Measurements from ENCODE around the gene ZNF804B. TPM values are rescaled to one million over a fixed set of nuclear protein-coding genes. Genes with fewer than 3 reads are reported as not detected.

ZNF804B gene
- total RNA-seq, 2 donors from 2014 or later: 0.13 to 0.49 TPM

DNA sequence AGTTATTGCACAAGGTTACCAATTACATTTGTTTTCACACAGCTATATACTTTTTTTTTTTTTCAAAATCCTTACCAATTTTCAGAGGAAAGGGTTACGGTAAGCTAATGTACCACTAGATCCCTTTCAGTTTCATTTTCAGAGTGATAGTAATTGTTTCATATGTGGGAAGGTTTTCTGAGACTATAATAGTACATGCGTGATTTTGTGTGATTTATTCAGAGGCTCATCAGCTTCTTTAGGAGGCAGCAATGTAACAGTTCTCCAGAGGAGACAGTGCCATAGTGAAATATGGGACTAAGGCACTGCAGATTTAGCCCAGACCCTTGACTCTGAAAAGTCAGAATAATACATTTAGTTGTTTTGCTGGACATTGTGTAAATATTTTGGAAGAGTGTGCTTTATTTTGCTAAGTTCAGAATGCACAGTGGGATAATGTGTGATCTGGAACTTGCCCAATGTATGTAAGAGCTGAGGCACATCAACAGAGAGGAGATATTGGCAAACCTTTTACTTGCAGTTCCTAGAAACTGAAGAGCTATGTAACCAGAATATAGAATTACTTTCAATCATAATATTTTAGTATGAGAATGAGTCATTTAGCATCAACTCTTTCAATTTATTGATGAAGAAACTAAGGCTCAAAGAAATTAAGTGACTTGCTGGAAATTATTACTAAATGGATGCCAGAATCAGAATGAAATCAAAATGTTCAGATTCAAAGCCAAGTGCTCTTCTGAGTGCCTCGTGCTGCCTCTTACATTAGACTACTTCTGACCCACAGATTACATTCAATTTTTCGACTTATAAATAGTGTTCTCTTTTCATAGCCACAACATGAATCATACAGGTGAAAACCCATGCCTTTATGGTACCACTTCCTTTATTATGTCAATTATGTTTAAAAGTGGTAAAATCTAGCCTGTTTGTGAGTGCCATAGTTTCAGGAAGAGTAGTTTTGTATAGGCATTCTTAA is 243.8 kb downstream of the ZNF804B start:
- WGBS, 2 experiments (ENCODE audit: insufficient coverage in 1 of 2, insufficient read length in 1 of 2): 71 to 90% methylated on average over 1 to 4 of the region's 4 CpGs
- Histone ChIP-seq H3K27ac (ENCODE audit: low read depth, low read length) (no peak overlapping the region), H3K9ac (ENCODE audit: extremely low read depth, low read length, poor library complexity, severe bottlenecking) (no peak overlapping the region)

GRCh38 chr7:89012016-89012415 is 252.5 kb downstream of the ZNF804B start:
- H3K9ac ChIP-seq (ENCODE audit: extremely low read depth, low read length, poor library complexity, severe bottlenecking): no peak overlapping the region
- no peaks in the 10 kb centered on the region for H3K4me1 Mint-ChIP-seq
- peaks cover 52% of the 10 kb centered on the region for H3K9me3 Mint-ChIP-seq
- no peaks in the 10 kb centered on the region for H3K4me1 ChIP-seq (ENCODE audit: control insufficient read depth, insufficient read depth, low read length)
- H3K27ac Mint-ChIP-seq: no peak overlapping the region
- H3K4me3 ChIP-seq (ENCODE audit: low read length): no peak overlapping the region
- no peaks in the 10 kb centered on the region for H3K27me3 ChIP-seq (ENCODE audit: control insufficient read depth, insufficient read depth, low read length, poor library complexity, severe bottlenecking)
- WGBS, 2 experiments (ENCODE audit: insufficient coverage in 1 of 2, insufficient read length in 1 of 2): 87 to 89% methylated on average over 3 to 5 of the region's 5 CpGs
- no peak overlapping the region for H3K27ac ChIP-seq (ENCODE audit: low read depth, low read length)
- peaks cover 4% of the 10 kb centered on the region for H3K36me3 Mint-ChIP-seq (ENCODE audit: low read depth)
- no peak overlapping the region for H3K4me3 Mint-ChIP-seq
- no peaks in the 10 kb centered on the region for H3K36me3 ChIP-seq (ENCODE audit: control insufficient read depth, insufficient read depth, low read length)
- DNase-seq: no peak
- TF ChIP-seq, protein P1, sequence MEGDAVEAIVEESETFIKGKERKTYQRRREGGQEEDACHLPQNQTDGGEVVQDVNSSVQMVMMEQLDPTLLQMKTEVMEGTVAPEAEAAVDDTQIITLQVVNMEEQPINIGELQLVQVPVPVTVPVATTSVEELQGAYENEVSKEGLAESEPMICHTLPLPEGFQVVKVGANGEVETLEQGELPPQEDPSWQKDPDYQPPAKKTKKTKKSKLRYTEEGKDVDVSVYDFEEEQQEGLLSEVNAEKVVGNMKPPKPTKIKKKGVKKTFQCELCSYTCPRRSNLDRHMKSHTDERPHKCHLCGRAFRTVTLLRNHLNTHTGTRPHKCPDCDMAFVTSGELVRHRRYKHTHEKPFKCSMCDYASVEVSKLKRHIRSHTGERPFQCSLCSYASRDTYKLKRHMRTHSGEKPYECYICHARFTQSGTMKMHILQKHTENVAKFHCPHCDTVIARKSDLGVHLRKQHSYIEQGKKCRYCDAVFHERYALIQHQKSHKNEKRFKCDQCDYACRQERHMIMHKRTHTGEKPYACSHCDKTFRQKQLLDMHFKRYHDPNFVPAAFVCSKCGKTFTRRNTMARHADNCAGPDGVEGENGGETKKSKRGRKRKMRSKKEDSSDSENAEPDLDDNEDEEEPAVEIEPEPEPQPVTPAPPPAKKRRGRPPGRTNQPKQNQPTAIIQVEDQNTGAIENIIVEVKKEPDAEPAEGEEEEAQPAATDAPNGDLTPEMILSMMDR (conservative IDR thresholded peaks at IDR 0.05): no peak
- peaks cover 38% of the 10 kb centered on the region for H3K9me3 ChIP-seq (ENCODE audit: control insufficient read depth, low read length)
- no peaks in the 10 kb centered on the region for H3K27me3 Mint-ChIP-seq (ENCODE audit: insufficient read depth)

More for the DNA sequence above, 243.8 kb downstream of the ZNF804B start:
- Histone ChIP-seq H3K36me3 (ENCODE audit: control insufficient read depth, insufficient read depth, low read length) (no peaks in the 10 kb centered on the region), H3K4me3 (ENCODE audit: low read length) (no peak overlapping the region), H3K9me3 (ENCODE audit: control insufficient read depth, low read length) (no peaks in the 10 kb centered on the region), H3K4me1 (ENCODE audit: control insufficient read depth, insufficient read depth, low read length) (no peaks in the 10 kb centered on the region), H3K27me3 (ENCODE audit: control insufficient read depth, insufficient read depth, low read length, poor library complexity, severe bottlenecking) (no peaks in the 10 kb centered on the region)
- TF ChIP-seq, protein P1 (conservative IDR thresholded peaks at IDR 0.05): no peak
- DNase-seq: no peak
- Mint-ChIP-seq H3K36me3 (ENCODE audit: low read depth) (no peaks in the 10 kb centered on the region), H3K27me3 (ENCODE audit: insufficient read depth) (no peaks in the 10 kb centered on the region), H3K27ac (no peak overlapping the region), H3K4me1 (peaks cover 2% of the 10 kb centered on the region), H3K9me3 (no peaks in the 10 kb centered on the region), H3K4me3 (no peak overlapping the region)

- H3K4me1 Mint-ChIP-seq: peaks cover 17% of the 10 kb centered on the region
These were observed 258.2 kb downstream of the ZNF804B start for GRCh38 chr7:89017695-89018094.

More at GRCh38 chr7:89017695-89018094, 258.2 kb downstream of the ZNF804B start:
- Histone ChIP-seq H3K4me1 (ENCODE audit: control insufficient read depth, insufficient read depth, low read length) (no peaks in the 10 kb centered on the region), H3K36me3 (ENCODE audit: control insufficient read depth, insufficient read depth, low read length) (no peaks in the 10 kb centered on the region), H3K27me3 (ENCODE audit: control insufficient read depth, insufficient read depth, low read length, poor library complexity, severe bottlenecking) (no peaks in the 10 kb centered on the region), H3K4me3 (ENCODE audit: low read length) (no peak overlapping the region), H3K27ac (ENCODE audit: low read depth, low read length) (no peak overlapping the region), H3K9ac (ENCODE audit: extremely low read depth, low read length, poor library complexity, severe bottlenecking) (no peak overlapping the region), H3K9me3 (ENCODE audit: control insufficient read depth, low read length) (peaks cover 24% of the 10 kb centered on the region)
- TF ChIP-seq, protein P1 (conservative IDR thresholded peaks at IDR 0.05): no peak
- WGBS, 2 experiments (ENCODE audit: insufficient coverage in 1 of 2, insufficient read length in 1 of 2): 91 to 93% methylated on average over 3 of the region's 3 CpGs
- H3K9me3 Mint-ChIP-seq: peaks cover 38% of the 10 kb centered on the region
- DNase-seq: no peak
- no peaks in the 10 kb centered on the region for H3K27me3 Mint-ChIP-seq (ENCODE audit: insufficient read depth)
- no peaks in the 10 kb centered on the region for H3K36me3 Mint-ChIP-seq (ENCODE audit: low read depth)
- H3K27ac Mint-ChIP-seq: no peak overlapping the region
- H3K4me3 Mint-ChIP-seq: no peak overlapping the region

All from endodermal cell (in vitro differentiated cells).